HCT116 (cell line): ENCODE results near the gene DKK3. TPM values are rescaled to one million over a fixed set of nuclear protein-coding genes. Genes with fewer than 3 reads are reported as not detected.

Experiments used
- ATAC-seq: fragments of 200-7000 bp; cut with Tn5 transposase; 2 replicates; pipeline ENCODE4 v1.9.1; 2020; ENCODE audit warnings: mild to moderate bottlenecking, moderate library complexity
- BruUV-seq: library from RNA; stranded (reverse); fragments of 400-500 nt; replicated peaks from 2 replicates; lab custom pipeline; 2021; lab: Mats Ljungman, UMichigan
- CTCF ChIA-PET: fragments of 300-600 bp; sonication (Branson Sonifier 250); formaldehyde crosslinking; loops from one replicate; lab custom pipeline; 2021; ENCODE audit warnings: antibody characterized with exemption; lab: Charles Lee
- POLR2A ChIA-PET: fragments of 300-600, 350-600 bp; sonication (Branson Sonifier 250); formaldehyde crosslinking; loops from one replicate; lab custom pipeline; 2021; ENCODE audit warnings: antibody characterized with exemption; lab: Charles Lee
- RAD21 ChIA-PET, 2 experiments: fragments of 300-600 bp; sonication (Branson Sonifier 250); formaldehyde crosslinking; loops; one replicate each; lab custom pipeline; 2023; ENCODE audit warnings: low total read pairs in 2 of 2; ENCODE audit not compliant: uncharacterized antibody in 2 of 2, unreplicated experiment in 2 of 2, low non-redundant PET in 1 of 2; lab: Charles Lee
- DNase-seq: peaks from one replicate; pipeline ENCODE4 v3.0.0-alpha.2; 2010; ENCODE audit warnings: low read depth, low spot score
- H2AFZ ChIP-seq: fragments of 200-600 bp; shearing (Covaris generic), sonication (generic); 2 replicates; pipeline ENCODE4 v1.6.1; 2017; ENCODE audit warnings: low read depth, mixed run types, mixed read lengths, antibody characterized with exemption, low read length; ENCODE audit not compliant: poor library complexity, severe bottlenecking
- H3K27ac ChIP-seq: 2 replicates; pipeline ENCODE4 v1.5.1; 2012; ENCODE audit warnings: low read depth, low read length
- H3K27me3 ChIP-seq: fragments of 200-600 bp; sonication (generic); 2 replicates; pipeline ENCODE4 v1.6.1; 2016; ENCODE audit warnings: mixed run types, low read length, mixed read lengths; ENCODE audit not compliant: insufficient read depth
- H3K36me3 ChIP-seq, 2 experiments: fragments of 200-500 bp in 1 of 2; fragments of 200-600 bp in 1 of 2; sonication (Bioruptor generic) in 1 of 2; sonication (generic) in 1 of 2; 2 replicates each; pipeline versions ENCODE4 v1.5.1 to v1.6.1; 2014 to 2016; ENCODE audit warnings: low read length in 2 of 2, inconsistent platforms in 1 of 2, mixed read lengths in 1 of 2, mixed run types in 1 of 2; ENCODE audit not compliant: insufficient read depth in 2 of 2, control insufficient read depth in 1 of 2
- H3K4me1 ChIP-seq, 2 experiments: fragments of 200-600 bp in 1 of 2; sonication (generic) in 1 of 2; 2 replicates each; pipeline versions ENCODE4 v1.5.1 to v1.6.1; 2012 to 2017; ENCODE audit warnings: low read length in 2 of 2, inconsistent platforms in 1 of 2, mild to moderate bottlenecking in 1 of 2, mixed read lengths in 1 of 2, mixed run types in 1 of 2, moderate library complexity in 1 of 2; ENCODE audit not compliant: insufficient read depth in 2 of 2, control insufficient read depth in 1 of 2
- H3K4me2 ChIP-seq: fragments of 200-600 bp; sonication (generic); 2 replicates; pipeline ENCODE4 v1.6.1; 2017; ENCODE audit warnings: mixed run types, low read length, mixed read lengths
- H3K4me3 ChIP-seq, 2 experiments: fragments of 200-600 bp in 1 of 2; sonication (generic) in 1 of 2; replicated peaks in 1 of 2; 2 replicates each; pipeline ENCODE4 v1.5.1; 2011 to 2016; ENCODE audit warnings: low read length in 2 of 2, control low read depth in 1 of 2, low read depth in 1 of 2, mild to moderate bottlenecking in 1 of 2, mixed read lengths in 1 of 2, mixed run types in 1 of 2
- H3K79me2 ChIP-seq: fragments of 200-600 bp; sonication (generic); 2 replicates; pipeline ENCODE4 v1.6.1; 2017; ENCODE audit warnings: mild to moderate bottlenecking, mixed run types, low read length, moderate library complexity, mixed read lengths; ENCODE audit not compliant: insufficient read depth
- H3K9ac ChIP-seq: fragments of 200-600 bp; sonication (generic); 2 replicates; pipeline ENCODE4 v1.6.1; 2016; ENCODE audit warnings: low read length, mixed read lengths
- H3K9me2 ChIP-seq: fragments of 200-600 bp; sonication (generic), shearing (Covaris generic); 2 replicates; pipeline ENCODE4 v1.6.1; 2017; ENCODE audit warnings: mixed run types, mild to moderate bottlenecking, moderate library complexity; ENCODE audit not compliant: insufficient read depth
- H3K9me3 ChIP-seq, 2 experiments: fragments of 200-500 bp in 1 of 2; fragments of 200-600 bp in 1 of 2; sonication (Bioruptor generic) in 1 of 2; sonication (generic) in 1 of 2; 2 replicates each; pipeline ENCODE4 v1.6.1; 2014 to 2017; ENCODE audit warnings: low read length in 2 of 2, mixed read lengths in 2 of 2, inconsistent platforms in 1 of 2, low read depth in 1 of 2, mild to moderate bottlenecking in 1 of 2, mixed run types in 1 of 2, moderate library complexity in 1 of 2; ENCODE audit not compliant: control insufficient read depth in 1 of 2, insufficient read depth in 1 of 2
- H4K20me1 ChIP-seq: fragments of 200-600 bp; sonication (generic), shearing (Covaris generic); 2 replicates; pipeline ENCODE4 v1.6.1; 2017; ENCODE audit warnings: mixed run types, mild to moderate bottlenecking, moderate library complexity; ENCODE audit not compliant: insufficient read depth
- CEBPB ChIP-seq: IDR thresholded peaks from 2 replicates; pipeline ENCODE4 v1.6.1; 2012; ENCODE audit warnings: low read depth
- EGR1 ChIP-seq: IDR thresholded peaks from 2 replicates; pipeline ENCODE4 v1.6.1; 2012; ENCODE audit warnings: low read depth
- EZH2phosphoT487 ChIP-seq: fragments of 200-600 bp; IDR thresholded peaks from 2 replicates; pipeline ENCODE4 v1.6.1; 2018; ENCODE audit warnings: antibody characterized with exemption, borderline replicate concordance
- JUND ChIP-seq: IDR thresholded peaks from 2 replicates; pipeline ENCODE4 v1.6.1; 2012
- POLR2A ChIP-seq: IDR thresholded peaks from 2 replicates; pipeline ENCODE4 v1.7.0; 2011; ENCODE audit warnings: borderline replicate concordance; ENCODE audit not compliant: insufficient read depth, insufficient read length; ENCODE audit errors: extremely low read depth
- POLR2AphosphoS5 ChIP-seq: IDR thresholded peaks from 2 replicates; pipeline ENCODE4 v1.6.1; 2011; ENCODE audit warnings: mild to moderate bottlenecking, low read depth, low read length, moderate library complexity
- SIN3A ChIP-seq: IDR thresholded peaks from 2 replicates; pipeline ENCODE4 v1.6.1; 2012; ENCODE audit warnings: low read depth
- SP1 ChIP-seq: IDR thresholded peaks from 2 replicates; pipeline ENCODE4 v1.6.1; 2012; ENCODE audit warnings: low read depth
- TCF7L2 ChIP-seq: IDR thresholded peaks from 2 replicates; pipeline ENCODE4 v1.7.0; 2011; ENCODE audit warnings: borderline replicate concordance, inconsistent platforms; ENCODE audit not compliant: insufficient read depth, insufficient read length; ENCODE audit errors: extremely low read depth
- YY1 ChIP-seq: IDR thresholded peaks from 2 replicates; pipeline ENCODE4 v1.6.1; 2011; ENCODE audit warnings: low read length, low read depth, moderate library complexity, mild to moderate bottlenecking; ENCODE audit not compliant: insufficient replicate concordance; ENCODE audit errors: extremely low read depth
- ZFX ChIP-seq: fragments of 450-650 bp; IDR thresholded peaks from 2 replicates; pipeline ENCODE4 v1.6.1; 2017
- ZNF274 ChIP-seq: fragments of 200-500 bp; sonication (Bioruptor generic); IDR thresholded peaks from 2 replicates; pipeline ENCODE4 v1.6.1; 2014; ENCODE audit warnings: mild to moderate bottlenecking, low read depth, low read length, inconsistent platforms
- intact Hi-C: fragments of 100-400 bp; cut with micrococcal nuclease; formaldehyde crosslinking; loops from 2 replicates; pipeline ENCODE4 v1.10.0; 2022
- total RNA-seq: library from RNA; stranded (reverse); gene quantifications from one replicate; pipeline ENCODE4 v1.2.1, GENCODE V29; 2021; ENCODE audit not compliant: unreplicated experiment
- TF ChIP-seq, protein P1 (sequence below): IDR thresholded peaks from 2 replicates; pipeline ENCODE4 v1.6.1; 2011; ENCODE audit warnings: mild to moderate bottlenecking, low read length, moderate library complexity; ENCODE audit not compliant: insufficient replicate concordance; ENCODE audit errors: extremely low read depth
- TF ChIP-seq, protein P2 (sequence below), 3 experiments: fragments of 200-600 bp in 1 of 3; sonication (generic) in 1 of 3; IDR thresholded peaks in 2 of 3; conservative IDR thresholded peaks in 1 of 3; 2 replicates each; pipeline ENCODE4 v1.5.1; 2012 to 2017; ENCODE audit warnings: low read depth in 2 of 3, low read length in 2 of 3, antibody characterized with exemption in 1 of 3, borderline replicate concordance in 1 of 3, control low read depth in 1 of 3, mild to moderate bottlenecking in 1 of 3, mixed read lengths in 1 of 3, mixed run types in 1 of 3, moderate library complexity in 1 of 3; ENCODE audit not compliant: insufficient read depth in 1 of 3

Gene DKK3
- total RNA-seq, 1 experiment from 2014 or later: 0.49 TPM

DNA sequence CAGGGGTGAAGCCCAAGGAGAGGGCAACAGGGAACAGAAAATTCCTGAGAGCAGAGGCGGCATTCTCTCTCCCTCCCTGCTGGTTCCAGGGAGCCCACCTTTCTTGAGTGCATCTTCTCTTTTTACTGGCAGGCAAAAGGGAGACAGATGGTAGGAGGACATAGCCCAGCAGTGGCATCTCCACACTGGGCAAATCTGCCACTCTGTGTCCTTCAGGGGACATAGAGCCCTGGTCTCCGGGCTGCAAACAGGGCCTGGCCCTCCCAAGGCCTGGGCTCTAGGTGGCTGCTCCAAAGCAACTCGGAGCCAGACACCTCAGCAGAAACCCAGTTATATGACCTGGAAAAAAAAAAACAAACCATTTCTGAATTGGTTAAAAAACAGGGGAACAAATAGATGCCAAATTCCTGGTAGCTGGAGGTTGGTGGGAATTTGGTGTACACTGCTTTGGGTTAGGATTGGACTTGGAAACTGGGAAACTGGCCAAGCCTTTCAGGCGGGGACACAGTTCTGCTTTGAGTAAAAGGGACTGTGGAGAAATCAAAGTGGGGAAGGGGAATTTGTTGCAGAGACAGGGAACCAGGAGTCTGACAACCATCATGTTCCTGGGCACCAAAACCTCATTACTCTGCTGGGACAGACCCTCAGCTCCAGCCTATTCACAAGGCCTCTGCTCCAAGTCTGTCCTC is 23.6 kb upstream of the DKK3 start:
- Histone ChIP-seq H3K4me1 (peaks cover 8 to 18% of the 10 kb centered on the region in 2 experiments; a peak in 3 of 4 replicates), H3K9me2 (no peaks in the 10 kb centered on the region), H2AFZ (no peak overlapping the region), H3K27me3 (no peaks in the 10 kb centered on the region), H3K36me3 (no peaks in the 10 kb centered on the region), H3K9me3 (no peaks in the 10 kb centered on the region), H3K27ac (no peak overlapping the region), H3K4me3 (no peak overlapping the region), H3K79me2 (no peaks in the 10 kb centered on the region), H3K9ac (no peak overlapping the region), H4K20me1 (no peaks in the 10 kb centered on the region), H3K4me2 (no peak overlapping the region)
- ChIA-PET POLR2A (no interaction called here), CTCF (no interaction called here), RAD21 (no interaction called here)
- BruUV-seq: no TSS peak
- no peak for ATAC-seq
- no peak for DNase-seq
- intact Hi-C loops: no loop called here
- TF ChIP-seq TCF7L2 (no peak), CEBPB (no peak), POLR2A (no peak), YY1 (no peak), SP1 (no peak), EZH2phosphoT487 (no peak), SIN3A (no peak), EGR1 (no peak), ZNF274 (no peak), POLR2AphosphoS5 (no peak), JUND (no peak), ZFX (no peak)
- TF ChIP-seq, protein P1, sequence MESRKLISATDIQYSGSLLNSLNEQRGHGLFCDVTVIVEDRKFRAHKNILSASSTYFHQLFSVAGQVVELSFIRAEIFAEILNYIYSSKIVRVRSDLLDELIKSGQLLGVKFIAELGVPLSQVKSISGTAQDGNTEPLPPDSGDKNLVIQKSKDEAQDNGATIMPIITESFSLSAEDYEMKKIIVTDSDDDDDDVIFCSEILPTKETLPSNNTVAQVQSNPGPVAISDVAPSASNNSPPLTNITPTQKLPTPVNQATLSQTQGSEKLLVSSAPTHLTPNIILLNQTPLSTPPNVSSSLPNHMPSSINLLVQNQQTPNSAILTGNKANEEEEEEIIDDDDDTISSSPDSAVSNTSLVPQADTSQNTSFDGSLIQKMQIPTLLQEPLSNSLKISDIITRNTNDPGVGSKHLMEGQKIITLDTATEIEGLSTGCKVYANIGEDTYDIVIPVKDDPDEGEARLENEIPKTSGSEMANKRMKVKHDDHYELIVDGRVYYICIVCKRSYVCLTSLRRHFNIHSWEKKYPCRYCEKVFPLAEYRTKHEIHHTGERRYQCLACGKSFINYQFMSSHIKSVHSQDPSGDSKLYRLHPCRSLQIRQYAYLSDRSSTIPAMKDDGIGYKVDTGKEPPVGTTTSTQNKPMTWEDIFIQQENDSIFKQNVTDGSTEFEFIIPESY: no peak
- TF ChIP-seq, protein P2, sequence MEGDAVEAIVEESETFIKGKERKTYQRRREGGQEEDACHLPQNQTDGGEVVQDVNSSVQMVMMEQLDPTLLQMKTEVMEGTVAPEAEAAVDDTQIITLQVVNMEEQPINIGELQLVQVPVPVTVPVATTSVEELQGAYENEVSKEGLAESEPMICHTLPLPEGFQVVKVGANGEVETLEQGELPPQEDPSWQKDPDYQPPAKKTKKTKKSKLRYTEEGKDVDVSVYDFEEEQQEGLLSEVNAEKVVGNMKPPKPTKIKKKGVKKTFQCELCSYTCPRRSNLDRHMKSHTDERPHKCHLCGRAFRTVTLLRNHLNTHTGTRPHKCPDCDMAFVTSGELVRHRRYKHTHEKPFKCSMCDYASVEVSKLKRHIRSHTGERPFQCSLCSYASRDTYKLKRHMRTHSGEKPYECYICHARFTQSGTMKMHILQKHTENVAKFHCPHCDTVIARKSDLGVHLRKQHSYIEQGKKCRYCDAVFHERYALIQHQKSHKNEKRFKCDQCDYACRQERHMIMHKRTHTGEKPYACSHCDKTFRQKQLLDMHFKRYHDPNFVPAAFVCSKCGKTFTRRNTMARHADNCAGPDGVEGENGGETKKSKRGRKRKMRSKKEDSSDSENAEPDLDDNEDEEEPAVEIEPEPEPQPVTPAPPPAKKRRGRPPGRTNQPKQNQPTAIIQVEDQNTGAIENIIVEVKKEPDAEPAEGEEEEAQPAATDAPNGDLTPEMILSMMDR (IDR thresholded peaks at IDR 0.05 in 2 of 3, conservative IDR thresholded peaks at IDR 0.05 in 1 of 3; ENCODE audit: borderline replicate concordance in 1 of 3, insufficient read depth in 1 of 3, low read depth in 2 of 3, low read length in 2 of 3): no peak
- TF ChIP-seq, all 23 proteins: peak for 0
